Stimulated activated CD4-positive, alpha-beta T cell treated with anti-CD3 and anti-CD28 coated beads, Interleukin-1b, Interleukin-23, amount 100 ng/mL, for 1 hour (primary cell): ENCODE data around the gene RETN.

ENCODE experiments used
- DNase-seq, 2 donors: peaks; one replicate each; pipeline ENCODE4 v3.0.0-alpha.2; 2020; ENCODE audit warnings: low read depth in 2 of 2

Gene RETN

GRCh38 chr19:7657131-7657751 lies 11.6 kb upstream of the RETN start:
- no peak for DNase-seq

DNA sequence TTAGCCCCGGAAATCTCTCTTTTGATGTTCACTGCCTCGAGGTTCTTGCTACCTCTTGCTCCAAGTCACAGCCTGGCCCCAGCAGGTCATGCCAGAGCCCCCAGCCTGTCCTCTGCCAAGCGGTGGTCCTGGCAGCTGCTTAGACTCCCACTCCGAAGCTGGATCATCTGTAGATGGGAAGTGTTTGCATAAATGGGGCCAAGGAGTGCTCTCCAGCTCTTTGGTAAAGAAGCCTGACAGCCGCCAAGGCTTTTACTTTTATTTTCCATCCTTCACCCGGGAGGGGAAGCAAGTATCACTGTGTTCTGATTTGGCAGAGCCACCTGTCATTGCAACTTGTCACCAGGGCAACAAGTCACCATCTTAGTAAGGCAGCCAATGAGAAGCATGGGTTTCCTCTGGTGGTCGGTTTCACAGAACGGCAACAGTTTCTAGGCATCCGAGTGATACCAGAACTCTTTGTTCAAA lies 10.6 kb upstream of the RETN start:
- no peak for DNase-seq

GRCh38 chr19:7661744-7662538 lies 6.9 kb upstream of the RETN start:
- DNase-seq: no peak

DNA sequence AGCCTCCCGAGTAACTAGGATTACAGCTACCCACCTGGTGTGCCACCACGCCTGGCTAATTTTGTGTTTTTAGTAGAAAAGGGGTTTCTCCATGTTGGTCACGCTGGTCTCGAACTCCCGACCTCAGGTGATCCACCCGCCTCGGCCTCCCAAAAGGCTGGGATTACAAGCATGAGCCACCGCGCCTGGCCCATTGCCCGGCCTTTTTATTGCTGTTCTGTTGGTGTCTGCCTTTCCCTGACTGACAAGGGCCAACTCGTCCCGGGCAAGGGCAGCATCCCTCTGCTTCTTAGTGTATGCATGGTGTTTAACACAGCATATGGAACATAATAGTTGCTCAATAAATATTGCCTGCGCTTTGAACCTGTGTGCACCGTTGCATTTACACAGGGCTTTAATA lies 6.2 kb upstream of the RETN start:
- DNase-seq: no peak

GRCh38 chr19:7663706-7664105 lies 5.1 kb upstream of the RETN start:
- no peak for DNase-seq

- DNase-seq: no peak
Measured at GRCh38 chr19:7665076-7665475, 3.8 kb upstream of the RETN start.

DNA sequence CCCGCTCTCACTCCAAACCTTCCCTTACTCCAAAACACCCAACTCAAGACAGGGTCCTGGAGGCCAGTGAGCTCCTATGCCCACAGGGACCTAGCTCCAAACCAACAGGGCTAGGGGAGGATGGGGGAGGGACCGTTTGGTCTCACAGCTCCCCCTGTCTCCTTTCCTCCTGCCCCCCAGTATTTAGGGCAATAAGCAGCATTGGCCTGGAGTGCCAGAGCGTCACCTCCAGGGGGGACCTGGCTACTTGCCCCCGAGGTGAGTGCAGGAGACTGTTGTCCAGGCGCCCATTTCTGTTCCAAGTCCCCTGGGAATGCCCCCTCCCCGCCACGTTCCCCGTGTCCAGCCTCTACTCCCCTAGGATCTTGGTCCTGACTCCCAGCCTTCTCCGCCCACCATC lies 792 bp downstream of the RETN start:
- DNase-seq: no peak

GRCh38 chr19:7670150-7670783 lies 1.4 kb downstream of the RETN start:
- DNase-seq: no peak

DNA sequence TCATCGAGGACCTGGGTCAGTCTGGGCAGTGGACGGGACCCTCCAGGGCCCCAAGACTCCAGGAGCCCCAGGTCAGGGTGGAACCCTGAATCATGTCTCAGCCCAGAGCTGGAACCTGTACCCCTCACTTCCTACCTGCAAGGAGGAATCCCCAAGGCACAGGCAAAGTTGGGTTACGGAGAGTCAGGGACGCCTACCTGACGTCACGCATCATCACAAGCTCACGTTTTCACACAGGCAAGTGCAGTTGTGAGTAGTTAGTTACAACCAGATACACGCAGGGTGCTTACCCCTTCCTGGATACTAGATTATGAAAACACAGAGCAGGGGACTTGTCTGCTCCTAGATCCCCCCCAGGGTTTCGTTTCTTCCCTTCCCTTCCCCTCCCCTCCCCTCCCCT lies 1.9 kb downstream of the RETN start:
- DNase-seq: no peak

- DNase-seq: no peak
Measured at GRCh38 chr19:7672522-7672921, 3.7 kb downstream of the RETN start.

GRCh38 chr19:7674010-7675005 lies 5.5 kb downstream of the RETN start:
- DNase-seq: no peak

DNA sequence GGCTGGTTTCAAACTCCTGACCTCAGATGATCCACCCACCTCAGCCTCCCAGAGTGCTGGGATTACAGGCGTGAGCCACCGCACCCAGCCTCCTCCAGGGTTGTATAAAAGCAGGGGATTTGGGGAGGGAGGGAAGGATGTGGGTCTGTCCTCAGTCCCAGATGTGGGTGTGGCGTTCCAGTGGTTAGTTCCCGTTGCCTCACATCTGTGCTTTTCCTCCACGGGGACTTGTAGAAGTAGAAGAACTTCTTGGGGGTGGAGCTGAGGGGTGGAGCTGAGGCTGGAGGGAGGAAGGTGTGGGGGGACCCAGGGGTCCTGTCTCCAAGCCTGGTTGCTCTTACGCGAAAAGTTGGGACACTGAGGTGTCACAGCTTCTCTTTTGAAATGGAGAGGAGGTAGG lies 7.5 kb downstream of the RETN start:
- DNase-seq: no peak

DNA sequence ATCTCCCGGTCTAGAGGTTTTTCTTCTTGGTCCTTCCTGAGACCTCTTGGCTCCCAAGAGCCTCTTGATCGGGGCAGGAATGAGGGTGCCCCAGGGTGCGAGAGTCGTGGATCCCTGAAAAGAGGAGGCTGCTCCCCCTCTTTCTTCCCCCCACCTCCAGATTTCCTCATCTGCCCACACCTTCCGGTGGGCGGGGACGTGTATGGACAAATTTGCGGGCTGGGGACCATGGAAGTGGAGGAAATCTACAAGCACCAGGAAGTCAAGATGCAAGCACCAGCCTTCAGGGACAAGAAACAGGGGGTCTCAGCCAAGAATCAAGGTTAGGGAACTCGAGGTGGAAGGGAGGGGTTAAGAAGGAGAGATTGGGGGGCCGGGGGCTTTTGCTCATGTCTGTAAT lies 8.0 kb downstream of the RETN start, which contains the start of gene MCEMP1:
Gene MCEMP1 (plus strand): TSS at position 237 of the 400 bp plus-strand sequence. CDS start 31 bp downstream, at position 268.
- no peak for DNase-seq

- DNase-seq: no peak
Measured at GRCh38 chr19:7677669-7678311, 8.9 kb downstream of the RETN start.

- peak; percentile 31 to 49 for DNase-seq
Measured at GRCh38 chr19:7678971-7679751, 10.3 kb downstream of the RETN start.

DNA sequence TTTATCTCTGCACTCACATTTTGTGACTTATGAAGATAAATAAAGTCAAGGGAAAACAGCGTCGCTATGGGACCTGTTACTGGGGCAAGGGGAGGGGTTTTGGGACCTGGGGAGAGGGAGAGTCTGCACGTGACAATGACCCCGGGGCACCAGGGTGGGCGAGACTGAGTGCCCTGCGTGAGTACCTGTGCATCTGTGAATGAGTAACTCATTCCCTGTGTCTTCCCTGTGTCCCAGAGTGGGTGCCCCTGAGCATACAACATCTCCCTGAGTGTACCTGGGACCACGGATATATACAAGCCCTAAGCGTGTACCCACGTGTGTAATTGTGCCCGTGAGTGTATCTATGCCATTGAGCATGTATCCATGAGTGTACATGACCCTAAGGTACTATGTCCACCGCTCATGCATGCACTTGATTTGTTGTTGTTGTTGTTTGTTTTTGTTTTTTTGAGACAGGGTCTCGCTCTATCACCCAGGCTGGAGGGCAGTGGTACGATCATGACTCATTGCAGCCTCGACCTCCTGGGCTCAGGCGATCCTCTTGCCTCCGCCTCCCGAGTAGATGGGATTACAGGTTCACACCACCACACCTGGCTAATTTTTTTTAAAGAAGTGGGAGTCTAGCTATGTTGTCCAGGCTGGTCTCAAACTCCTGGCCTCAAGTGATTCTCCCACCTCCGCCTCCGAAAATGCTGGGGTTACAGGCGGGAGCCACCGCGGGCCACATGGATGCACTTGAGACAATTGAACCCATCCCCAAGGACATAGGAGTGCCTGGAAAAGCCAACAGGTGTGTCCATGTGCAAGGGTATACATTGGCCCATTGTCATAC lies 11.1 kb downstream of the RETN start:
- DNase-seq: no peak

DNA sequence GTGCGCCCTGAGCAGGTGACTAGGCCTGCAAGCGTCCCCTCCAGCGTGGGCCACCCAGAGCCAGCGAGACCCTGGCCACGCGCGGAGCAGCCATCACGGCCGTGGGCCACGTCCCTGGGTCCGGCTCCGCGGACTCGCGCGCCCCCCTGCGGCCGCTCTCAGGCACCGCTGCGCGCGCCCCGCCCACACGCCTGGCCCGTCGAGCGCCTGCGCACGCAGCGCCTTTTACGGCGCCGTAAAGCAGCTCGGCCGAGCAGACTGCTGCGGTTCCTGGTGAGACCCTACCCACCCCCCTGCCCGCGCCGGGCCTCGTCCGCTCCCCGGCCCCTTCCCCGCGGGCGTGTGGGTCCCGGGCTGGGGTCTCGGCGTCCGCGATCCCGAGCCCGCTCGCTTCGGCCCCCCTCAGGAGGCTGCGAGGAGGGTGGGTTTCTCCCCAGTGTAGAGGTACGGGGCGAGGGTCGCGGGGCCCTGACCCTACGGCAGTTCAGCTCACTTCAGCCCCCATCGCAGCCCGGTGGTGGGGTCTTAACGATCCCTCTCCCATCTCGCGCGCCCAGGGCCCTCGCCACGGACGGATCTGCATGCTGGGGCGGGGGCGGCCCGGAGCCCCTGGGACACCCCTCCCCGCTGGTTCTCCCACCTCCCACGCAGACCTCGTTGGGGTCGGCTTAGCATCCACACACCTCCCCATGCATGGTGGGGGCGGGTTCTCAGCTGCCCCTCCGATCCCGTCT lies 11.9 kb downstream of the RETN start, which contains the start of gene TRAPPC5:
Gene TRAPPC5 (plus strand): TSS at position 228 of the 734 bp plus-strand sequence. CDS start 1,421 bp downstream, outside the sequence.
- DNase-seq: peak; percentile 70 to 78
